Measurements from ENCODE around the gene JSRP1. TPM values are rescaled to one million over a fixed set of nuclear protein-coding genes. Genes with fewer than 3 reads are reported as not detected.

The JSRP1 gene
- polyA plus RNA-seq, 2 of the 4 experiments (the other 2 are of a cell fraction) = 0.41 TPM; not detected in 1

DNA sequence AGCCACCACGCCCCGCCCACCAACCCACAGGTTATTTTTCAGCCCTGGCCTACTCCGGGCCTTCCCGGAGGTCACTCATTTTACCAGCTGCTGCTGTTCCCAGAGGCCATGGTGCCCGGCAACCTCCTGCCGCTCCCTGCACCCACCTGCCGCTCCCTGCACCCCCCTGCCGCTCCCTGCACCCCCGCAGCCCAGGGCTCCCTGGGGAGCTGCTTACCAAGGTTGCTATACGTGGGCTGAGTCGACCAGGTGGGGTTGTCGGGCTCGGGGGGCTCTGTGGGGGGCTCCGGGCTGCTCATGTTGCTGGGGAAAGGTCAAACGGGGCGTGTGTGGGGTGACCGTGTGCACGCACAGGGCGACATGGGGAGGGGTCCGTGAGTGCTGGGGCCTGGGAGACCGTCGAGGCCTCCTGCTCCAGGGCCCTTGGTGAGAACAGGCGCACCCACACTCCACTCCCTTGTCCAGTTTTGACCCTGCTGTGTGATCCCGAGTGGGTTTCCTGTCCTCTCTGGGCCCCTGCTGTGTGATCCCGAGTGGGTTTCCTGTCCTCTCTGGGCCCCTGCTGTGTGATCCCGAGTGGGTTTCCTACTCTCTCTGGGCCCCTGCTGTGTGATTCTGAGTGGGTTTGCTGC is 24.5 kb upstream of the JSRP1 start:
- Histone ChIP-seq H3K9me3 (no peaks in the 10 kb centered on the region), H3K4me3 (no peak overlapping the region), H3K4me2 (no peak overlapping the region), H3K27ac (no peak overlapping the region), H3K4me1 (no peaks in the 10 kb centered on the region)
- 82% methylated on average over 10 of the region's 26 CpGs for WGBS (ENCODE audit: missing lambda C conversion rate)
- FAIRE-seq (no peak), ATAC-seq (peak; percentile 11 to 15; a peak in 1 of 6 replicates), DNase-seq (ENCODE audit: low read depth in 1 of 2, low spot score in 1 of 2) (no peak)
- TF ChIP-seq CBX2 (IDR thresholded peaks at IDR 0.05; ENCODE audit: borderline replicate concordance, low read depth) (no peak), BHLHE40 (IDR thresholded peaks at IDR 0.05; ENCODE audit: low read depth, low read length) (no peak), EP300 (IDR thresholded peaks at IDR 0.05) (no peak), SREBF2 (IDR thresholded peaks at IDR 0.05) (no peak), TFCP2L1 (CRISPR knock-in tag; IDR thresholded peaks at IDR 0.05) (no peak), FOSB (CRISPR knock-in tag; IDR thresholded peaks at IDR 0.05) (no peak), ZC3H11A (IDR thresholded peaks at IDR 0.05) (no peak), EHMT2 (IDR thresholded peaks at IDR 0.05; ENCODE audit: low read depth) (no peak), HDAC2 (IDR thresholded peaks at IDR 0.05) (no peak), ZNF302 (CRISPR knock-in tag; IDR thresholded peaks at IDR 0.05) (no peak), NFE2L2 (conservative IDR thresholded peaks at IDR 0.05; ENCODE audit: low read length) (no peak), EHF (CRISPR knock-in tag; IDR thresholded peaks at IDR 0.05) (no peak), MAZ (IDR thresholded peaks at IDR 0.05; ENCODE audit: borderline replicate concordance, low read depth, low read length) (no peak), HOXB13 (CRISPR knock-in tag; IDR thresholded peaks at IDR 0.05; ENCODE audit: low read depth) (no peak)
- TF ChIP-seq, protein P1, sequence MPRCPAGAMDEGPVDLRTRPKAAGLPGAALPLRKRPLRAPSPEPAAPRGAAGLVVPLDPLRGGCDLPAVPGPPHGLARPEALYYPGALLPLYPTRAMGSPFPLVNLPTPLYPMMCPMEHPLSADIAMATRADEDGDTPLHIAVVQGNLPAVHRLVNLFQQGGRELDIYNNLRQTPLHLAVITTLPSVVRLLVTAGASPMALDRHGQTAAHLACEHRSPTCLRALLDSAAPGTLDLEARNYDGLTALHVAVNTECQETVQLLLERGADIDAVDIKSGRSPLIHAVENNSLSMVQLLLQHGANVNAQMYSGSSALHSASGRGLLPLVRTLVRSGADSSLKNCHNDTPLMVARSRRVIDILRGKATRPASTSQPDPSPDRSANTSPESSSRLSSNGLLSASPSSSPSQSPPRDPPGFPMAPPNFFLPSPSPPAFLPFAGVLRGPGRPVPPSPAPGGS (IDR thresholded peaks at IDR 0.05) = no peak
- TF ChIP-seq, protein P2, sequence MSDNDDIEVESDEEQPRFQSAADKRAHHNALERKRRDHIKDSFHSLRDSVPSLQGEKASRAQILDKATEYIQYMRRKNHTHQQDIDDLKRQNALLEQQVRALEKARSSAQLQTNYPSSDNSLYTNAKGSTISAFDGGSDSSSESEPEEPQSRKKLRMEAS (IDR thresholded peaks at IDR 0.05) = no peak
- TF ChIP-seq, protein P3, sequence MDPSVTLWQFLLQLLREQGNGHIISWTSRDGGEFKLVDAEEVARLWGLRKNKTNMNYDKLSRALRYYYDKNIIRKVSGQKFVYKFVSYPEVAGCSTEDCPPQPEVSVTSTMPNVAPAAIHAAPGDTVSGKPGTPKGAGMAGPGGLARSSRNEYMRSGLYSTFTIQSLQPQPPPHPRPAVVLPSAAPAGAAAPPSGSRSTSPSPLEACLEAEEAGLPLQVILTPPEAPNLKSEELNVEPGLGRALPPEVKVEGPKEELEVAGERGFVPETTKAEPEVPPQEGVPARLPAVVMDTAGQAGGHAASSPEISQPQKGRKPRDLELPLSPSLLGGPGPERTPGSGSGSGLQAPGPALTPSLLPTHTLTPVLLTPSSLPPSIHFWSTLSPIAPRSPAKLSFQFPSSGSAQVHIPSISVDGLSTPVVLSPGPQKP (IDR thresholded peaks at IDR 0.05; ENCODE audit: low read depth, low read length) = no peak
- TF ChIP-seq, protein P4, sequence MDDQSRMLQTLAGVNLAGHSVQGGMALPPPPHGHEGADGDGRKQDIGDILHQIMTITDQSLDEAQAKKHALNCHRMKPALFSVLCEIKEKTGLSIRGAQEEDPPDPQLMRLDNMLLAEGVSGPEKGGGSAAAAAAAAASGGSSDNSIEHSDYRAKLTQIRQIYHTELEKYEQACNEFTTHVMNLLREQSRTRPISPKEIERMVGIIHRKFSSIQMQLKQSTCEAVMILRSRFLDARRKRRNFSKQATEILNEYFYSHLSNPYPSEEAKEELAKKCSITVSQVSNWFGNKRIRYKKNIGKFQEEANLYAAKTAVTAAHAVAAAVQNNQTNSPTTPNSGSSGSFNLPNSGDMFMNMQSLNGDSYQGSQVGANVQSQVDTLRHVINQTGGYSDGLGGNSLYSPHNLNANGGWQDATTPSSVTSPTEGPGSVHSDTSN (IDR thresholded peaks at IDR 0.05) = no peak
- TF ChIP-seq, protein P5, sequence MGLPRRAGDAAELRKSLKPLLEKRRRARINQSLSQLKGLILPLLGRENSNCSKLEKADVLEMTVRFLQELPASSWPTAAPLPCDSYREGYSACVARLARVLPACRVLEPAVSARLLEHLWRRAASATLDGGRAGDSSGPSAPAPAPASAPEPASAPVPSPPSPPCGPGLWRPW (IDR thresholded peaks at IDR 0.05) = no peak
- TF ChIP-seq, protein P6, sequence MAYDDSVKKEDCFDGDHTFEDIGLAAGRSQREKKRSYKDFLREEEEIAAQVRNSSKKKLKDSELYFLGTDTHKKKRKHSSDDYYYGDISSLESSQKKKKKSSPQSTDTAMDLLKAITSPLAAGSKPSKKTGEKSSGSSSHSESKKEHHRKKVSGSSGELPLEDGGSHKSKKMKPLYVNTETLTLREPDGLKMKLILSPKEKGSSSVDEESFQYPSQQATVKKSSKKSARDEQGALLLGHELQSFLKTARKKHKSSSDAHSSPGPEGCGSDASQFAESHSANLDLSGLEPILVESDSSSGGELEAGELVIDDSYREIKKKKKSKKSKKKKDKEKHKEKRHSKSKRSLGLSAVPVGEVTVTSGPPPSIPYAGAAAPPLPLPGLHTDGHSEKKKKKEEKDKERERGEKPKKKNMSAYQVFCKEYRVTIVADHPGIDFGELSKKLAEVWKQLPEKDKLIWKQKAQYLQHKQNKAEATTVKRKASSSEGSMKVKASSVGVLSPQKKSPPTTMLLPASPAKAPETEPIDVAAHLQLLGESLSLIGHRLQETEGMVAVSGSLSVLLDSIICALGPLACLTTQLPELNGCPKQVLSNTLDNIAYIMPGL (CRISPR knock-in tag; IDR thresholded peaks at IDR 0.05; ENCODE audit: borderline replicate concordance) = no peak
- ChIA-PET CTCF (no interaction called here), POLR2A (no interaction called here)

DNA sequence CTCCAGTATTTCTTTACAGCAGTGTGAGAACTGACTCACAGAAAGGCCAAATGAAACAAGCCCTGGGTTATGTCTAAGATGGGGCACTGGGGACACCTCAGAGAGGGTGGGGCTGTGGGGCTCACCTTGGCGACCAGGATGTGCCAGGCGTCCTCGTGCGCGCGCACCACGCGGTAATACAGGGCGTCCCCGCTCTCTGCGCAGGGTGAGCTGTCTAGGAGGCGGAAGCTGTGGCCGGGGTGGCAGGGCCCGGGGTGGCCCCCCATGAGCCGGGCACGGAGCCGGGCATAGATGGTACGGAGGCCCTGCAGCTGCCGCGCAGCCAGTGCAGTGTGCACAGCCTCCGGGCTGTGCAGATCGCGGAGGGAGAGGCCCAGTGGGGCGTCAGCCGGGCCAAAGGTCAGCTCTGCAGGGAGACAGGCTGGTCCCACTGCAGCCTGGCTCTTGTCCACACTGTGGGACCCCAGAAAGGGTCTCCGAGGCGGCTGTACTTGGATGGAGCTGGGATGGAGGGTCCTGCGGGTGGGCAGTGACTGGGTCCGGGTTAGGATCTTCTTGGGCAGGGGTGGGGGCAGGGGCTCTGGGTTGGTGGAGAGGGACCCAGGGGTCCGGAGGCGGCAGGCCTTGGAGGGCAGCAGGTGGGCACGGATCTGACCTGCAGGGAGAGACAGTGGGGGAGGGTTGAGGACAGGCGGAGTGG is 22.4 kb upstream of the JSRP1 start:
- 90% methylated on average over 25 of the region's 33 CpGs for WGBS (ENCODE audit: missing lambda C conversion rate)
- ATAC-seq (peak in 1 of 2 experiments; percentile 36; a peak in 2 of 6 replicates), FAIRE-seq (no peak), DNase-seq (ENCODE audit: low read depth in 1 of 2, low spot score in 1 of 2) (no peak)
- Histone ChIP-seq H3K27ac (no peak overlapping the region), H3K4me2 (no peak overlapping the region), H3K9me3 (no peaks in the 10 kb centered on the region), H3K4me3 (no peak overlapping the region), H3K4me1 (no peaks in the 10 kb centered on the region; the same call in 2 of the 3 replicates)
- POLR2A ChIA-PET = no interaction called here
- CTCF ChIA-PET = interaction anchor here (0.6 to 1.4 kb wide), 3 partner anchors 43 to 327 kb away, joined by 3 to 6 read pairs (median 3); partner anchors contain the start of gene PLEKHJ1
- TF ChIP-seq TP53 (CRISPR knock-in tag; IDR thresholded peaks at IDR 0.05) (no peak), RNF2 (IDR thresholded peaks at IDR 0.05; ENCODE audit: borderline replicate concordance, low read depth) (no peak), TFCP2L1 (CRISPR knock-in tag; IDR thresholded peaks at IDR 0.05) (no peak), EP300 (IDR thresholded peaks at IDR 0.05) (no peak), MAFK (IDR thresholded peaks at IDR 0.05; ENCODE audit: partially characterized antibody) (no peak), NPAS2 (CRISPR knock-in tag; IDR thresholded peaks at IDR 0.05; ENCODE audit: borderline replicate concordance) (no peak), SMC3 (IDR thresholded peaks at IDR 0.05) (no peak), BHLHE40 (IDR thresholded peaks at IDR 0.05; ENCODE audit: low read depth, low read length) (no peak)
- TF ChIP-seq, protein P7, sequence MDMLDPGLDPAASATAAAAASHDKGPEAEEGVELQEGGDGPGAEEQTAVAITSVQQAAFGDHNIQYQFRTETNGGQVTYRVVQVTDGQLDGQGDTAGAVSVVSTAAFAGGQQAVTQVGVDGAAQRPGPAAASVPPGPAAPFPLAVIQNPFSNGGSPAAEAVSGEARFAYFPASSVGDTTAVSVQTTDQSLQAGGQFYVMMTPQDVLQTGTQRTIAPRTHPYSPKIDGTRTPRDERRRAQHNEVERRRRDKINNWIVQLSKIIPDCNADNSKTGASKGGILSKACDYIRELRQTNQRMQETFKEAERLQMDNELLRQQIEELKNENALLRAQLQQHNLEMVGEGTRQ (IDR thresholded peaks at IDR 0.05) = no peak

Measured in A549 (cell line).